Loucy (cell line): Measurements from ENCODE around the gene ZC3H18.

Experiments used
- H2AFZ ChIP-seq: fragments of 200-600 bp; sonication (generic); 2 replicates; pipeline ENCODE4 v1.6.0; 2016; ENCODE audit warnings: antibody characterized with exemption, mild to moderate bottlenecking, low read length, moderate library complexity
- H3F3A ChIP-seq: fragments of 200-600 bp; 2 replicates; pipeline ENCODE4 v1.6.0; 2016; ENCODE audit warnings: antibody characterized with exemption, low read depth, mild to moderate bottlenecking
- H3K27me3 ChIP-seq: fragments of 200-600 bp; sonication (generic); 2 replicates; pipeline ENCODE4 v1.6.1; 2014; ENCODE audit warnings: low read length, mild to moderate bottlenecking; ENCODE audit not compliant: insufficient read depth, poor library complexity, severe bottlenecking
- H3K36me3 ChIP-seq: fragments of 200-600 bp; sonication (generic); 2 replicates; pipeline ENCODE4 v1.6.1; 2016; ENCODE audit warnings: low read length; ENCODE audit not compliant: insufficient read depth
- H3K4me1 ChIP-seq: fragments of 200-600 bp; sonication (generic); 2 replicates; pipeline ENCODE4 v1.5.1; 2014; ENCODE audit warnings: low read length, mild to moderate bottlenecking; ENCODE audit not compliant: insufficient read depth, poor library complexity, severe bottlenecking
- H3K4me2 ChIP-seq: fragments of 200-600 bp; sonication (generic); 2 replicates; pipeline ENCODE4 v1.6.0; 2014; ENCODE audit warnings: antibody characterized with exemption, low read length, low read depth, mild to moderate bottlenecking; ENCODE audit not compliant: poor library complexity, severe bottlenecking
- H3K4me3 ChIP-seq: fragments of 200-600 bp; sonication (generic); 2 replicates; pipeline ENCODE4 v1.5.1; 2014; ENCODE audit warnings: low read length, mild to moderate bottlenecking, mixed read lengths; ENCODE audit not compliant: poor library complexity, severe bottlenecking
- H3K79me2 ChIP-seq: fragments of 200-600 bp; sonication (generic); 2 replicates; pipeline ENCODE4 v1.6.1; 2014; ENCODE audit warnings: low read length; ENCODE audit not compliant: insufficient read depth
- H3K9ac ChIP-seq: fragments of 200-600 bp; sonication (generic); 2 replicates; pipeline ENCODE4 v1.6.0; 2014; ENCODE audit warnings: mild to moderate bottlenecking, low read depth, low read length, moderate library complexity; ENCODE audit not compliant: poor library complexity, severe bottlenecking
- H3K9me2 ChIP-seq: fragments of 200-600 bp; sonication (generic); replicated peaks from 2 replicates; pipeline ENCODE4 v1.6.1; 2016; ENCODE audit warnings: low read depth, low read length, mixed read lengths
- H3K9me3 ChIP-seq: fragments of 200-600 bp; sonication (generic); 2 replicates; pipeline ENCODE4 v1.6.1; 2014; ENCODE audit warnings: mild to moderate bottlenecking, antibody characterized with exemption, low read length, low read depth; ENCODE audit not compliant: insufficient read depth
- H4K20me1 ChIP-seq: fragments of 200-600 bp; sonication (generic); 2 replicates; pipeline ENCODE4 v1.6.0; 2014; ENCODE audit warnings: antibody characterized with exemption, low read length, mild to moderate bottlenecking; ENCODE audit not compliant: insufficient read depth, poor library complexity, severe bottlenecking
- EZH2phosphoT487 ChIP-seq: fragments of 200-600 bp; IDR thresholded peaks from 2 replicates; pipeline ENCODE4 v1.6.1; 2018; ENCODE audit warnings: antibody characterized with exemption, mild to moderate bottlenecking, moderate library complexity, borderline replicate concordance
- TF ChIP-seq, protein P1 (sequence below): fragments of 200-600 bp; sonication (generic); conservative IDR thresholded peaks from 2 replicates; pipeline ENCODE4 v1.5.1; 2014; ENCODE audit warnings: mild to moderate bottlenecking, antibody characterized with exemption, low read length

Gene ZC3H18

DNA sequence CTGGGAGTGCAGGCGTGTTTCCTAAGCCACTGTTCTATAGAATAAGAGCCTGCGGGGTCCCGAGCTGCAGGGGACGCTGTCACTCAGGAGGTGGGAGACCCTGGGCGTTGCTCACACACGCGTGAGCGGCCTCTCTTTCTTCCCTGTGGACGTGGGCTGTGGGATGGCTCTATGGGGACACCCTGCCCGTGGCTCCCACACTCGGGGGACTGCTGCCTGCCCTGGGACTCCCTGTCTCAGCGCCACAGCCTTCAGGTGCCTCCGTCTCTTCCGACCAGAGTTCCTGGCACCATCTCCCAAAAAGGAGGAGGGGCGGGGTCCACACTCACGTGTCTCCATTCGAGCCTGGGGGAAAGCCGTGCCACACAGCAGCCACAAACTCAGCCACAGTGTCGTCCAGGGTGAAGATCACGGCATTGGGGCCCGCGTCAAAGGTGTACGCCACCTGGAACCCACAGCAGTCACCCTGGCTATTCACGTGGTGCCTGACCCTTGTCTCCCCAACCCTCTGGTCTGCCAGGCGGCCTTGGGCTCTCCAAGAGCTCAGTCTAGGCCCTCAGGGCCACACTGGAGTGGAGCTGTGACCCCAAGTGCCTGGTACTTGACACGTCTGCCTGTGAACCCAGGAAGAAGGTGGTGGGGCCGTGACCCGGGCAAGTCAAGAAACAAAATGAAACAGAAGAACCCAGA lies 84.3 kb downstream of the ZC3H18 start:
- Histone ChIP-seq H2AFZ (no peak overlapping the region), H3K9me3 (no peaks in the 10 kb centered on the region), H3K9me2 (no peaks in the 10 kb centered on the region), H3K27me3 (no peaks in the 10 kb centered on the region), H3K4me2 (no peak overlapping the region), H3K9ac (no peak overlapping the region), H3K79me2 (peaks cover 20% of the 10 kb centered on the region), H3K36me3 (no peaks in the 10 kb centered on the region; the same call in 1 of the 2 replicates), H4K20me1 (peaks cover 9% of the 10 kb centered on the region), H3K4me1 (peaks cover 5% of the 10 kb centered on the region), H3K4me3 (no peak overlapping the region), H3F3A (no peaks in the 10 kb centered on the region)
- TF ChIP-seq EZH2phosphoT487, result no peak
- TF ChIP-seq, protein P1, sequence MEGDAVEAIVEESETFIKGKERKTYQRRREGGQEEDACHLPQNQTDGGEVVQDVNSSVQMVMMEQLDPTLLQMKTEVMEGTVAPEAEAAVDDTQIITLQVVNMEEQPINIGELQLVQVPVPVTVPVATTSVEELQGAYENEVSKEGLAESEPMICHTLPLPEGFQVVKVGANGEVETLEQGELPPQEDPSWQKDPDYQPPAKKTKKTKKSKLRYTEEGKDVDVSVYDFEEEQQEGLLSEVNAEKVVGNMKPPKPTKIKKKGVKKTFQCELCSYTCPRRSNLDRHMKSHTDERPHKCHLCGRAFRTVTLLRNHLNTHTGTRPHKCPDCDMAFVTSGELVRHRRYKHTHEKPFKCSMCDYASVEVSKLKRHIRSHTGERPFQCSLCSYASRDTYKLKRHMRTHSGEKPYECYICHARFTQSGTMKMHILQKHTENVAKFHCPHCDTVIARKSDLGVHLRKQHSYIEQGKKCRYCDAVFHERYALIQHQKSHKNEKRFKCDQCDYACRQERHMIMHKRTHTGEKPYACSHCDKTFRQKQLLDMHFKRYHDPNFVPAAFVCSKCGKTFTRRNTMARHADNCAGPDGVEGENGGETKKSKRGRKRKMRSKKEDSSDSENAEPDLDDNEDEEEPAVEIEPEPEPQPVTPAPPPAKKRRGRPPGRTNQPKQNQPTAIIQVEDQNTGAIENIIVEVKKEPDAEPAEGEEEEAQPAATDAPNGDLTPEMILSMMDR, result no peak

GRCh38 chr16:88655053-88655732 lies 85.0 kb downstream of the ZC3H18 start:
- TF ChIP-seq, protein P1, result no peak
- TF ChIP-seq EZH2phosphoT487, result no peak
- Histone ChIP-seq H3F3A (no peaks in the 10 kb centered on the region), H3K9me2 (no peaks in the 10 kb centered on the region), H3K9ac (no peak overlapping the region), H3K79me2 (peaks cover 18% of the 10 kb centered on the region), H2AFZ (no peak overlapping the region), H3K4me2 (no peak overlapping the region), H3K9me3 (no peaks in the 10 kb centered on the region), H3K36me3 (no peaks in the 10 kb centered on the region; the same call in 1 of the 2 replicates), H3K4me1 (peaks cover 5% of the 10 kb centered on the region), H3K4me3 (no peak overlapping the region), H4K20me1 (peaks cover 2% of the 10 kb centered on the region), H3K27me3 (no peaks in the 10 kb centered on the region)

GRCh38 chr16:88655733-88656281 lies 85.6 kb downstream of the ZC3H18 start:
- Histone ChIP-seq H3K9me2 (no peaks in the 10 kb centered on the region), H3K9ac (no peak overlapping the region), H3K4me3 (no peak overlapping the region), H3F3A (no peaks in the 10 kb centered on the region), H3K4me1 (peaks cover 5% of the 10 kb centered on the region), H3K79me2 (peaks cover 16% of the 10 kb centered on the region; the same call in 1 of the 2 replicates), H2AFZ (no peak overlapping the region), H3K4me2 (no peak overlapping the region), H3K9me3 (no peaks in the 10 kb centered on the region), H3K36me3 (no peaks in the 10 kb centered on the region; the same call in 1 of the 2 replicates), H3K27me3 (no peaks in the 10 kb centered on the region), H4K20me1 (no peaks in the 10 kb centered on the region)
- TF ChIP-seq, protein P1, result no peak
- TF ChIP-seq EZH2phosphoT487, result no peak
